Adrenal gland (tissue), 5 donors: ENCODE results near the gene MAGI2.

Source experiments
- POLR2A ChIP-seq, 2 donors: fragments of 450-650 bp; IDR thresholded peaks; one replicate each; pipeline ENCODE4 v1.6.1; 2017; ENCODE audit warnings: antibody characterized with exemption in 2 of 2, mild to moderate bottlenecking in 2 of 2, moderate library complexity in 1 of 2
- TF ChIP-seq, protein P1 (sequence below), 6 experiments: fragments of 450-650 bp in 4 of 6; fragments of 200-600 bp in 2 of 6; sonication (generic) in 1 of 6; IDR thresholded peaks; 1 replicate in 5 of 6; 2 replicates in 1 of 6; pipeline versions ENCODE4 v1.5.1 to v1.8.0; 2016 to 2021; ENCODE audit warnings: antibody characterized with exemption in 6 of 6, mild to moderate bottlenecking in 2 of 6, moderate library complexity in 1 of 6
- donor health status: DM: no; HTN: no; CAD: no.

DNA sequence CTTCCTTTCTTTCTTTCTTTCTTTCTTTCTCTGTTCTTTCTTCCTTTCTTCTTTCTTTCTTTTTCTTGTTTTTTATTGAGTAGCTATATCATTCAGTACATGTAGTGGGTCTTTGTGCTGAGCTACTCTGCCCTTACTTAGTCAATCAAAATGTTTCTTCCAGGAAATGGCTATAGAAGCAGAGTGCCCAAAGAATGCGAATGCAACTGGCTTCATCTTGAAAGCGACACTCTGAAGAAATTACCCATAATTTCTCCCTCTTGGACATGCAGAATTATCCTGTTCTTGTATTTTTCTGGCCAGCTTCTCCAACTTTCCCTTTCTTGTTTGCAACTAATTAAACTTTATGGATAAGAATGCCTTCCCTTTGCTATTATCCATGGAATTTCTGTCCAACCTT lies 441.5 kb downstream of the MAGI2 start:
- TF ChIP-seq, protein P1, sequence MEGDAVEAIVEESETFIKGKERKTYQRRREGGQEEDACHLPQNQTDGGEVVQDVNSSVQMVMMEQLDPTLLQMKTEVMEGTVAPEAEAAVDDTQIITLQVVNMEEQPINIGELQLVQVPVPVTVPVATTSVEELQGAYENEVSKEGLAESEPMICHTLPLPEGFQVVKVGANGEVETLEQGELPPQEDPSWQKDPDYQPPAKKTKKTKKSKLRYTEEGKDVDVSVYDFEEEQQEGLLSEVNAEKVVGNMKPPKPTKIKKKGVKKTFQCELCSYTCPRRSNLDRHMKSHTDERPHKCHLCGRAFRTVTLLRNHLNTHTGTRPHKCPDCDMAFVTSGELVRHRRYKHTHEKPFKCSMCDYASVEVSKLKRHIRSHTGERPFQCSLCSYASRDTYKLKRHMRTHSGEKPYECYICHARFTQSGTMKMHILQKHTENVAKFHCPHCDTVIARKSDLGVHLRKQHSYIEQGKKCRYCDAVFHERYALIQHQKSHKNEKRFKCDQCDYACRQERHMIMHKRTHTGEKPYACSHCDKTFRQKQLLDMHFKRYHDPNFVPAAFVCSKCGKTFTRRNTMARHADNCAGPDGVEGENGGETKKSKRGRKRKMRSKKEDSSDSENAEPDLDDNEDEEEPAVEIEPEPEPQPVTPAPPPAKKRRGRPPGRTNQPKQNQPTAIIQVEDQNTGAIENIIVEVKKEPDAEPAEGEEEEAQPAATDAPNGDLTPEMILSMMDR (IDR thresholded peaks at IDR 0.05): no peak
- TF ChIP-seq POLR2A (IDR thresholded peaks at IDR 0.05): no peak
